Adrenal gland (tissue), 12 donors: ENCODE data around the gene MINPP1. TPM values are rescaled to one million over a fixed set of nuclear protein-coding genes. Genes with fewer than 3 reads are reported as not detected.

Source experiments
- DNase-seq, 7 donors: peaks; one replicate each; pipeline ENCODE4 v3.0.0-alpha.2; 2019 to 2020
- H3K27ac ChIP-seq, 5 donors: fragments of 200-600 bp; sonication (generic) in 4 of 5; 1 replicate in 3 of 5; 2 replicates in 2 of 5; pipeline versions ENCODE4 v1.5.1 to v1.8.0; 2016 to 2020; ENCODE audit warnings: mild to moderate bottlenecking in 1 of 5
- H3K27me3 ChIP-seq: fragments of 200-600 bp; 2 replicates; pipeline ENCODE4 v1.8.0; 2021
- H3K36me3 ChIP-seq, 2 donors: fragments of 200-600 bp; replicated peaks in 1 of 2; 1 replicate in 1 of 2; 2 replicates in 1 of 2; pipeline versions ENCODE4 v1.5.1 to v1.8.0; 2018 to 2022
- H3K4me1 ChIP-seq, 2 donors: fragments of 200-600 bp; replicated peaks in 1 of 2; 1 replicate in 1 of 2; 2 replicates in 1 of 2; pipeline versions ENCODE4 v1.5.1 to v1.8.0; 2018 to 2021
- H3K4me3 ChIP-seq, 4 donors: fragments of 200-600 bp; sonication (generic) in 3 of 4; one replicate each; pipeline ENCODE4 v1.5.1; 2016 to 2018
- H3K9me3 ChIP-seq, 3 donors: fragments of 200-600 bp; sonication (generic) in 1 of 3; replicated peaks in 1 of 3; 1 replicate in 2 of 3; 2 replicates in 1 of 3; pipeline versions ENCODE4 v1.5.1 to v1.8.0; 2016 to 2021
- CTCF ChIP-seq, 6 experiments: fragments of 450-650 bp in 4 of 6; fragments of 200-600 bp in 2 of 6; sonication (generic) in 1 of 6; IDR thresholded peaks; 1 replicate in 5 of 6; 2 replicates in 1 of 6; pipeline versions ENCODE4 v1.5.1 to v1.8.0; 2016 to 2021; ENCODE audit warnings: antibody characterized with exemption in 6 of 6, mild to moderate bottlenecking in 2 of 6, moderate library complexity in 1 of 6
- POLR2A ChIP-seq, 2 donors: fragments of 450-650 bp; IDR thresholded peaks; one replicate each; pipeline ENCODE4 v1.6.1; 2017; ENCODE audit warnings: antibody characterized with exemption in 2 of 2, mild to moderate bottlenecking in 2 of 2, moderate library complexity in 1 of 2
- WGBS, 4 donors: extraction: QIAGEN DNeasy Blood & Tissue Kit in 2 of 4; methylation state at CpG; one replicate each; pipeline versions ENCODE4 v1.1.5 to v1.1.7; 2013 to 2017; 5-methylcytosine and 5-hydroxymethylcytosine counted together
- intact Hi-C, 2 donors: fragments of 100-400 bp; cut with DNase I; formaldehyde crosslinking; loops; one replicate each; pipeline versions ENCODE4 v1.14.1 to v1.15.0; 2022 to 2023
- polyA plus RNA-seq, 3 donors: library from polyadenylated mRNA; stranded (reverse); fragments of 200-250 nt in 2 of 3; fragments of 350-450 nt in 1 of 3; fragmentation: Illumina TruSeq in 1 of 3; extraction: RNeasy Lipid Tissue Mini Kit (QIAGEN cat#74804) in 1 of 3; gene quantifications; one replicate each; pipeline ENCODE4 v1.2.3, GENCODE V29; 2013 to 2014
- total RNA-seq, 9 donors: library from RNA; depleted of rRNA in 4 of 9; stranded (reverse); fragments of >200 nt in 4 of 9; fragments of 120-200 nt in 1 of 9; fragmentation: NEBNext Ultra II Directional in 1 of 9; extraction: Animal tissue kit (Norgen Biotek cat#: 25700) in 1 of 9; gene quantifications; one replicate each; pipeline versions ENCODE4 v1.1.0 to v1.2.4, GENCODE V29; 2013 to 2023
- donor health status: healthy with polysubstance abuse.
- donor health status: Bipolar disorder and iron deficiency.
- donor health status: DM: yes; HTN: yes; CAD: no.
- donor health status: DM: no; HTN: no; CAD: no.
- donor health status: DM: no; HTN: no; CAD: no.
- donor health status: DM: yes; HTN: yes; CAD: no.

MINPP1 gene
- total and polyA plus RNA-seq, 12 donors = 19.4 to 75.8 (median 44.7) TPM

GRCh38 chr10:87504307-87504639 lies 420 bp upstream of the MINPP1 start:
- 6 to 9% (median 7%) methylated on average over 9 to 10 of the region's 10 CpGs for WGBS, 4 donors
- Histone ChIP-seq H3K9me3 (peaks cover 0 to 5% (median 0%) of the 10 kb centered on the region in 3 donors), H3K27ac (peak overlapping the region; percentile 70 to 89 (median 84)), H3K36me3 (peaks cover 0 to 14% of the 10 kb centered on the region in 2 donors), H3K27me3 (no peaks in the 10 kb centered on the region), H3K4me1 (peaks cover 7 to 34% of the 10 kb centered on the region in 2 donors), H3K4me3 (peak overlapping the region in 3 of 4 donors; percentile 85 to 97 (median 92))
- DNase-seq = peak in 1 of 7 donors; percentile 9
- intact Hi-C loops = no loop called here
- TF ChIP-seq POLR2A (IDR thresholded peaks at IDR 0.05) = no peak
- TF ChIP-seq CTCF (IDR thresholded peaks at IDR 0.05) = no peak

GRCh38 chr10:87505366-87506111 lies 846 bp downstream of the MINPP1 start:
- 1% methylated on average over 25 to 41 of the region's 41 CpGs for WGBS, 4 donors
- Histone ChIP-seq H3K27me3 (no peaks in the 10 kb centered on the region), H3K36me3 (peaks cover 0 to 17% of the 10 kb centered on the region in 2 donors), H3K27ac (peak overlapping the region in 4 of 5 donors; percentile 70 to 89 (median 80)), H3K4me1 (peaks cover 7 to 30% of the 10 kb centered on the region in 2 donors), H3K4me3 (peak overlapping the region; percentile 65 to 97 (median 88)), H3K9me3 (peaks cover 0 to 5% (median 0%) of the 10 kb centered on the region in 3 donors)
- TF ChIP-seq CTCF (IDR thresholded peaks at IDR 0.05) (peak; percentile 24 to 52 (median 42)), POLR2A (IDR thresholded peaks at IDR 0.05) (peak in 1 of 2 donors; percentile 11)
- DNase-seq = peak in 6 of 7 donors; percentile 52 to 75 (median 68)
- intact Hi-C loops = no loop called here

GRCh38 chr10:87506956-87507355 lies 2.3 kb downstream of the MINPP1 start:
- Histone ChIP-seq H3K9me3 (peaks cover 0 to 5% (median 0%) of the 10 kb centered on the region in 3 donors), H3K36me3 (peaks cover 0 to 17% of the 10 kb centered on the region in 2 donors), H3K27ac (no peak overlapping the region), H3K4me3 (peak overlapping the region in 1 of 4 donors; percentile 85), H3K4me1 (peaks cover 7 to 24% of the 10 kb centered on the region in 2 donors), H3K27me3 (no peaks in the 10 kb centered on the region)
- TF ChIP-seq POLR2A (IDR thresholded peaks at IDR 0.05) = no peak
- no peak for TF ChIP-seq CTCF (IDR thresholded peaks at IDR 0.05)
- no peak for DNase-seq
- 86 to 92% (median 89%) methylated on average over 3 of the region's 3 CpGs for WGBS, 4 donors
- intact Hi-C loops = no loop called here

GRCh38 chr10:87507879-87508483 lies 3.3 kb downstream of the MINPP1 start:
- intact Hi-C loops = no loop called here
- DNase-seq = no peak
- peaks cover 0 to 5% (median 0%) of the 10 kb centered on the region in 3 donors for H3K9me3 ChIP-seq
- no peak overlapping the region for H3K27ac ChIP-seq
- TF ChIP-seq CTCF (IDR thresholded peaks at IDR 0.05) = no peak
- TF ChIP-seq POLR2A (IDR thresholded peaks at IDR 0.05) = no peak
- peaks cover 7 to 24% of the 10 kb centered on the region in 2 donors for H3K4me1 ChIP-seq
- peaks cover 0 to 17% of the 10 kb centered on the region in 2 donors for H3K36me3 ChIP-seq
- H3K4me3 ChIP-seq = peak overlapping the region in 1 of 4 donors; percentile 13
- H3K27me3 ChIP-seq = no peaks in the 10 kb centered on the region
- WGBS, 4 donors = 84 to 89% (median 88%) methylated on average over 5 of the region's 5 CpGs
